ENCODE data around the gene SEZ6L2.

Gene SEZ6L2

DNA sequence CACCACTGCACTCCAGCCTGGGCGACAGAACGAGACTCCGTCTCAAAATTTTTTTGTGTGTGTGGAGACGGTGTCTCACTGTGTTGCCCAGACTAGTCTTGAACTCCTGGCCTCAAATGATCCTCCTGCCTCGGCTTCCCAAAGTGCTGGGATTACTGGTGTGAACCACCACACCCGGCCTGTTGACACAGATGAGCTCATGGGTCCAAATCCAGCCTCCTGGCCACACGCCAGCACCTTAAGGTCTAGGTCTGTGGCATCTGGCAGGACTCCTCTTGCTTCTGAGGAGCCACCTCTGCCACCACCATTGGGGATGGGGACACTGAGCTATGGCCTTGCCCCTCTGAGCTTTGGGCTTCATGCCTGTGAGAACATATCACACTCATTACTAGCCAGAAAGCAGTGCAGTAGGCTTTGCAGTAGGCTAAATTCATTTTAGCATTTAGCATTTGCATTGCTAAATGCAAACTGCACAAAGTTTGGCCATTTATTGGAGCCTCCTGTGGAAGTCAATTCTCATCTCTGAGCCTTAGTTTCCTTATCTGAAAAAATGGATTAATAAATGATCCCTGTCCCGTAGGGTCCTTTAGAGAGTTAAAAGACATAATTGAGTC, 30.8 kb downstream of the SEZ6L2 start:
- no peak for TF ChIP-seq CREB1 (IDR thresholded peaks at IDR 0.05; ENCODE audit: low read depth)
- TF ChIP-seq TEAD4 (IDR thresholded peaks at IDR 0.05) = no peak
- no peak for TF ChIP-seq CEBPB (IDR thresholded peaks at IDR 0.05)
- no peak for TF ChIP-seq NFIC (IDR thresholded peaks at IDR 0.05)
- TF ChIP-seq, protein P1, sequence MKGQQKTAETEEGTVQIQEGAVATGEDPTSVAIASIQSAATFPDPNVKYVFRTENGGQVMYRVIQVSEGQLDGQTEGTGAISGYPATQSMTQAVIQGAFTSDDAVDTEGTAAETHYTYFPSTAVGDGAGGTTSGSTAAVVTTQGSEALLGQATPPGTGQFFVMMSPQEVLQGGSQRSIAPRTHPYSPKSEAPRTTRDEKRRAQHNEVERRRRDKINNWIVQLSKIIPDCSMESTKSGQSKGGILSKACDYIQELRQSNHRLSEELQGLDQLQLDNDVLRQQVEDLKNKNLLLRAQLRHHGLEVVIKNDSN (IDR thresholded peaks at IDR 0.05) = no peak
- TF ChIP-seq ZBTB7A (IDR thresholded peaks at IDR 0.05; ENCODE audit: low read depth) = no peak
- TF ChIP-seq TCF12 (IDR thresholded peaks at IDR 0.05; ENCODE audit: low read depth) = no peak
- TF ChIP-seq RAD21 (IDR thresholded peaks at IDR 0.05; ENCODE audit: low read depth) = no peak

DNA sequence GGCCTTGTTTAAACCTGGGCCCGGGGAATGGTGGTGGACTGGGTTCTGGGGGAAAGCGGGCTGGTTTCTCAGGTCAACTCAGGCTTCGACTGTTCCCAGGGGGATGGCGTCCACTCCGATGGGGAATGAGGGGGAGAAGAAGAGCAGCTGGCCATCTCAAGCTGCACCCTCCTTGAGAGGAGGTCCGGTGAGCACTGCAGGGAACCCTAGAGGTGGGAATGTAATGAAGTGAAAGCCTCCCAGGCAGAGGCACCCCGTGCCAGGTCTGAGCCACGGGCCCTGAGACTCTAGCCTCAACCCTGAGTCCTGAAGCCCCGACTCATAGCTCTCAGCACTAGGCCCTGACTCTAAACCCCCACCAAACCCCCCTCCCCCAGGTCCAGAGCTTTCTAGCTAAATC, 35.1 kb downstream of the SEZ6L2 start:
- TF ChIP-seq, protein P2, sequence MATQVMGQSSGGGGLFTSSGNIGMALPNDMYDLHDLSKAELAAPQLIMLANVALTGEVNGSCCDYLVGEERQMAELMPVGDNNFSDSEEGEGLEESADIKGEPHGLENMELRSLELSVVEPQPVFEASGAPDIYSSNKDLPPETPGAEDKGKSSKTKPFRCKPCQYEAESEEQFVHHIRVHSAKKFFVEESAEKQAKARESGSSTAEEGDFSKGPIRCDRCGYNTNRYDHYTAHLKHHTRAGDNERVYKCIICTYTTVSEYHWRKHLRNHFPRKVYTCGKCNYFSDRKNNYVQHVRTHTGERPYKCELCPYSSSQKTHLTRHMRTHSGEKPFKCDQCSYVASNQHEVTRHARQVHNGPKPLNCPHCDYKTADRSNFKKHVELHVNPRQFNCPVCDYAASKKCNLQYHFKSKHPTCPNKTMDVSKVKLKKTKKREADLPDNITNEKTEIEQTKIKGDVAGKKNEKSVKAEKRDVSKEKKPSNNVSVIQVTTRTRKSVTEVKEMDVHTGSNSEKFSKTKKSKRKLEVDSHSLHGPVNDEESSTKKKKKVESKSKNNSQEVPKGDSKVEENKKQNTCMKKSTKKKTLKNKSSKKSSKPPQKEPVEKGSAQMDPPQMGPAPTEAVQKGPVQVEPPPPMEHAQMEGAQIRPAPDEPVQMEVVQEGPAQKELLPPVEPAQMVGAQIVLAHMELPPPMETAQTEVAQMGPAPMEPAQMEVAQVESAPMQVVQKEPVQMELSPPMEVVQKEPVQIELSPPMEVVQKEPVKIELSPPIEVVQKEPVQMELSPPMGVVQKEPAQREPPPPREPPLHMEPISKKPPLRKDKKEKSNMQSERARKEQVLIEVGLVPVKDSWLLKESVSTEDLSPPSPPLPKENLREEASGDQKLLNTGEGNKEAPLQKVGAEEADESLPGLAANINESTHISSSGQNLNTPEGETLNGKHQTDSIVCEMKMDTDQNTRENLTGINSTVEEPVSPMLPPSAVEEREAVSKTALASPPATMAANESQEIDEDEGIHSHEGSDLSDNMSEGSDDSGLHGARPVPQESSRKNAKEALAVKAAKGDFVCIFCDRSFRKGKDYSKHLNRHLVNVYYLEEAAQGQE (IDR thresholded peaks at IDR 0.05; ENCODE audit: low read depth) = no peak
- TF ChIP-seq CREB1 (IDR thresholded peaks at IDR 0.05; ENCODE audit: low read depth) (no peak), FOXM1 (IDR thresholded peaks at IDR 0.05; ENCODE audit: borderline replicate concordance, low read depth) (no peak), EP300 (IDR thresholded peaks at IDR 0.05; ENCODE audit: borderline replicate concordance) (no peak), EGR1 (IDR thresholded peaks at IDR 0.05) (no peak), YY1 (IDR thresholded peaks at IDR 0.05; ENCODE audit: low read depth) (no peak), TEAD4 (IDR thresholded peaks at IDR 0.05) (no peak), ZBTB7A (IDR thresholded peaks at IDR 0.05; ENCODE audit: low read depth) (no peak), TCF12 (IDR thresholded peaks at IDR 0.05; ENCODE audit: low read depth) (no peak), CEBPB (IDR thresholded peaks at IDR 0.05) (no peak), RAD21 (IDR thresholded peaks at IDR 0.05; ENCODE audit: low read depth) (no peak), NFIC (IDR thresholded peaks at IDR 0.05) (no peak), TAF1 (IDR thresholded peaks at IDR 0.05; ENCODE audit: low read depth) (no peak)
- TF ChIP-seq, protein P1 (IDR thresholded peaks at IDR 0.05) = no peak
- TF ChIP-seq, protein P3, sequence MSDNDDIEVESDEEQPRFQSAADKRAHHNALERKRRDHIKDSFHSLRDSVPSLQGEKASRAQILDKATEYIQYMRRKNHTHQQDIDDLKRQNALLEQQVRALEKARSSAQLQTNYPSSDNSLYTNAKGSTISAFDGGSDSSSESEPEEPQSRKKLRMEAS (IDR thresholded peaks at IDR 0.05) = no peak

DNA sequence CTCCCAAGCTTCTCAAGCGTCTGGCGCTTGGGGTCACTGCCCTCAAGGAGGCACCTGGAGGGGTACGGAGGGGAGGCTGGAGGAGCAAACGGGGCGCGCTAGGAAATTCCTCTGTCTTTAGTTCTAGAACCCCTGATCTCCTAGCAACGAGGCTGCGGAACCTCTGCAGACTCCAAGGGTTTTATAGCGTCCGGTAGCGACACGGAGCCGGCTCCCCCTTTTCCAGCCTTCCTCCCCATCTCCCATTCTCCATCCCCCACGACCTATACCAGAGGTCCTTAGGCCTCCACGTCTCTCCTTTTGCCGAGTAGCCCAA, 35.7 kb downstream of the SEZ6L2 start:
- TF ChIP-seq ZBTB7A (IDR thresholded peaks at IDR 0.05; ENCODE audit: low read depth) (no peak), TEAD4 (IDR thresholded peaks at IDR 0.05) (no peak), TCF12 (IDR thresholded peaks at IDR 0.05; ENCODE audit: low read depth) (peak; percentile 1; the same call in 1 of the 2 replicates), RAD21 (IDR thresholded peaks at IDR 0.05; ENCODE audit: low read depth) (no peak)
- TF ChIP-seq, protein P3 (IDR thresholded peaks at IDR 0.05) = no peak

DNA sequence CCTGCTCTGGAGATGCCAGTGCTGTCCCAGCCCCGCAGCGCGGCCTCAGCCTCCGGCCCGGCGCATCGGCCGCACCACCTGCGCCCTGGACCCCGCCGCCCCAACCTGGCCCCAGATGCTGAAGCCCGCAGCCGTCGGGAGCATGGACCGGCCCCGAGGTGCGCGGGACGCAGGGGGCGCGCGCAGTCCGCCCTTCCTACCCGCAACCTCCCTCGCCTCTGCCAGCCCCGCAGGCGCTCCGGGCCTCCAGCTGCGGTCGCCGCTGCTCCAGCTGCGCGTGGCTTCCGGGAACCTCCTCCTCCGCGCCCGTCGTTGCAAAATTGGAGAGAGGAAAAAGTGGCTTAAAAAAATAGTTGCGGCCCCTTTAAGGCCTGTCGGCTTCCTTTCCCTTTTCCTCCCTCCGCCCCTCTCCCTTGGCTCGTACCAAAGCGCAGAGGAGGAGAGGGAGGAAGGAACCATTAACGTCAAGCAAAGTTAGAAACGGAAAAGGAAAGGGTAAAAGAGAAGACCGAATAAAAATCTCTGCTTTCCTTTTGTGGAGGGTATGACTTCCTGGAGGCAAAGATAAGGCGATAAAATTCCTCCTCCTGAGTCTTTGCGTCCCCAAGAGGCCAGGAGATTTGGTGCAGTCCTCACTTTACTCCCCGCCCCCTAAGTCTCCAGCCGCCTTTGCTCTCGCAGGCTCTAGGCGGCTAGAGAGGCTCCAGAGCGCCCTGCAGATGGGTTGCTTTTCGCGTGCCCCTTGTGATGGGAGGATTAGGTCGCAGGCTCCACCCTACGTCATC, 36.3 kb downstream of the SEZ6L2 start, which contains the start of gene CDIPT:
TSS of gene CDIPT (minus strand) at position 343 of the 785 bp plus-strand sequence. CDS start 369 bp downstream, outside the sequence.
- TF ChIP-seq EGR1 (IDR thresholded peaks at IDR 0.05) (no peak), FOXM1 (IDR thresholded peaks at IDR 0.05; ENCODE audit: borderline replicate concordance, low read depth) (peak; percentile 35; the same call in 1 of the 2 replicates), CREB1 (IDR thresholded peaks at IDR 0.05; ENCODE audit: low read depth) (0 out of 2 replicates have a peak, but pooled peaks have one; percentile 45), TEAD4 (IDR thresholded peaks at IDR 0.05) (no peak), CEBPB (IDR thresholded peaks at IDR 0.05) (no peak), NFIC (IDR thresholded peaks at IDR 0.05) (no peak), RAD21 (IDR thresholded peaks at IDR 0.05; ENCODE audit: low read depth) (no peak; the same call in 1 of the 2 replicates), YY1 (IDR thresholded peaks at IDR 0.05; ENCODE audit: low read depth) (peak; percentile 48; the same call in 1 of the 2 replicates), TAF1 (IDR thresholded peaks at IDR 0.05; ENCODE audit: low read depth) (0 out of 2 replicates have a peak, but pooled peaks have one; percentile 47), ZBTB7A (IDR thresholded peaks at IDR 0.05; ENCODE audit: low read depth) (no peak), EP300 (IDR thresholded peaks at IDR 0.05; ENCODE audit: borderline replicate concordance) (peak; percentile 43; the same call in 1 of the 2 replicates), TCF12 (IDR thresholded peaks at IDR 0.05; ENCODE audit: low read depth) (peak; percentile 27; the same call in 1 of the 2 replicates)
- TF ChIP-seq, protein P3 (IDR thresholded peaks at IDR 0.05) = peak; percentile 83
- TF ChIP-seq, protein P1 (IDR thresholded peaks at IDR 0.05) = 0 out of 2 replicates have a peak, but pooled peaks have one; percentile 19
- TF ChIP-seq, protein P2 (IDR thresholded peaks at IDR 0.05; ENCODE audit: low read depth) = no peak
